K562 (cell line): ENCODE measurements around the gene MFAP1. TPM values are rescaled to one million over a fixed set of nuclear protein-coding genes. Genes with fewer than 3 reads are reported as not detected.
A peak's percentile ranks its signal among the peaks of the same experiment; 100 is the strongest.

Experiments
- GABPB2 ChIP-seq: fragments of 250-450 bp; sonication (Bioruptor Pico); conservative IDR thresholded peaks from 2 replicates; pipeline ENCODE4 v1.5.1; 2021; ENCODE audit warnings: mild to moderate bottlenecking
- HDAC1 ChIP-seq, 2 experiments: fragments of 450-650 bp; IDR thresholded peaks; 2 replicates each; pipeline ENCODE4 v1.6.1; 2016 to 2017; ENCODE audit warnings: inconsistent platforms in 1 of 2, mild to moderate bottlenecking in 1 of 2, moderate library complexity in 1 of 2
- HDAC2 ChIP-seq: fragments of 450-650 bp; IDR thresholded peaks from 2 replicates; pipeline ENCODE4 v1.6.1; 2016; ENCODE audit warnings: mild to moderate bottlenecking
- KLF10 ChIP-seq: fragments of 250-450 bp; sonication (Bioruptor Pico); IDR thresholded peaks from 2 replicates; pipeline ENCODE4 v1.6.1; 2021; ENCODE audit warnings: matching md5 sums
- MAFK ChIP-seq: IDR thresholded peaks from 2 replicates; pipeline ENCODE4 v1.6.1; 2011; ENCODE audit warnings: low read length, improper control_type of control experiment
- MCM3 ChIP-seq: fragments of 450-650 bp; IDR thresholded peaks from 2 replicates; pipeline ENCODE4 v1.6.1; 2016
- MEIS2 ChIP-seq: fragments of 450-650 bp; IDR thresholded peaks from 2 replicates; pipeline ENCODE4 v1.6.1; 2014; ENCODE audit warnings: mild to moderate bottlenecking; ENCODE audit not compliant: partially characterized antibody
- SAP30 ChIP-seq: fragments of 200-600 bp; sonication (generic); IDR thresholded peaks from 2 replicates; pipeline ENCODE4 v1.6.1; 2012; ENCODE audit warnings: borderline replicate concordance, low read depth, mild to moderate bottlenecking, moderate library complexity, low read length, control low read depth, inconsistent platforms; ENCODE audit not compliant: insufficient read depth, poor library complexity, severe bottlenecking
- SLC30A9 ChIP-seq: fragments of 250-450 bp; sonication (Bioruptor Pico); IDR thresholded peaks from 2 replicates; pipeline ENCODE4 v1.8.0; 2022; ENCODE audit warnings: mild to moderate bottlenecking, moderate library complexity
- ZBTB1 ChIP-seq: sonication (generic); formaldehyde crosslinking; IDR thresholded peaks from 2 replicates; pipeline ENCODE4 v1.8.1; 2023; ENCODE audit warnings: missing genetic modification reagents, low read depth, mild to moderate bottlenecking, borderline replicate concordance
- polyA plus RNA-seq, 8 experiments: library from polyadenylated mRNA; depleted of rRNA in 4 of 8; stranded (reverse) in 5 of 8; unstranded in 3 of 8; fragments of >200 nt; fragmentation: Nextera tagmentation in 2 of 8; fragmentation: Illumina TruSeq in 1 of 8; extraction: Ambion mirVana in 2 of 8; extraction: Trizol in 1 of 8; gene quantifications; 2 replicates each; pipeline versions ENCODE4 v1.2.1 to v1.2.3, GENCODE V29; 2011 to 2014; ENCODE audit warnings: inconsistent platforms in 1 of 8, missing spikeins in 1 of 8
- total RNA-seq, 7 experiments: library from RNA; depleted of rRNA in 6 of 7; stranded (reverse); fragments of >200 nt in 6 of 7; fragmentation: Illumina TruSeq in 2 of 7; extraction: Trizol in 2 of 7; gene quantifications; 2 replicates each; pipeline versions ENCODE4 v1.2.1 to v1.2.3, GENCODE V29; 2011 to 2021; ENCODE audit warnings: low replicate concordance in 1 of 7
- TF ChIP-seq, protein P1 (sequence below): sonication (generic); formaldehyde crosslinking; IDR thresholded peaks from 2 replicates; pipeline ENCODE4 v1.4.0; 2020; ENCODE audit warnings: mild to moderate bottlenecking, missing genetic modification reagents
- TF ChIP-seq, protein P2 (sequence below): fragments of 200-800 bp; sonication (Bioruptor generic); IDR thresholded peaks from 2 replicates; pipeline ENCODE4 v1.6.1; 2017; ENCODE audit warnings: missing genetic modification characterization, missing compliant biosample characterization
- TF ChIP-seq, protein P3 (sequence below), 3 experiments: fragments of 200-800 bp in 1 of 3; fragments of 250-450 bp in 1 of 3; fragments of 450-650 bp in 1 of 3; sonication (Bioruptor Pico) in 1 of 3; sonication (Bioruptor generic) in 1 of 3; formaldehyde crosslinking in 1 of 3; IDR thresholded peaks; 2 replicates each; pipeline versions ENCODE4 v1.6.1 to v1.8.0; 2016 to 2022; ENCODE audit warnings: mild to moderate bottlenecking in 2 of 3, missing genetic modification characterization in 2 of 3, missing compliant biosample characterization in 1 of 3, moderate library complexity in 1 of 3
- TF ChIP-seq, protein P4 (sequence below): IDR thresholded peaks from 2 replicates; pipeline ENCODE4 v1.6.1; 2011; ENCODE audit not compliant: insufficient read length; ENCODE audit errors: extremely low read depth
- TF ChIP-seq, protein P5 (sequence below): sonication (generic); formaldehyde crosslinking; IDR thresholded peaks from 2 replicates; pipeline ENCODE4 v1.8.0; 2022; ENCODE audit warnings: mild to moderate bottlenecking, low read depth, missing genetic modification reagents

Gene MFAP1
- total and polyA plus RNA-seq, 9 of the 15 experiments (the other 6 are each of a cell fraction or from before 2014, with no cell fraction given) = 34.9 to 64.1 (median 48.2) TPM

DNA sequence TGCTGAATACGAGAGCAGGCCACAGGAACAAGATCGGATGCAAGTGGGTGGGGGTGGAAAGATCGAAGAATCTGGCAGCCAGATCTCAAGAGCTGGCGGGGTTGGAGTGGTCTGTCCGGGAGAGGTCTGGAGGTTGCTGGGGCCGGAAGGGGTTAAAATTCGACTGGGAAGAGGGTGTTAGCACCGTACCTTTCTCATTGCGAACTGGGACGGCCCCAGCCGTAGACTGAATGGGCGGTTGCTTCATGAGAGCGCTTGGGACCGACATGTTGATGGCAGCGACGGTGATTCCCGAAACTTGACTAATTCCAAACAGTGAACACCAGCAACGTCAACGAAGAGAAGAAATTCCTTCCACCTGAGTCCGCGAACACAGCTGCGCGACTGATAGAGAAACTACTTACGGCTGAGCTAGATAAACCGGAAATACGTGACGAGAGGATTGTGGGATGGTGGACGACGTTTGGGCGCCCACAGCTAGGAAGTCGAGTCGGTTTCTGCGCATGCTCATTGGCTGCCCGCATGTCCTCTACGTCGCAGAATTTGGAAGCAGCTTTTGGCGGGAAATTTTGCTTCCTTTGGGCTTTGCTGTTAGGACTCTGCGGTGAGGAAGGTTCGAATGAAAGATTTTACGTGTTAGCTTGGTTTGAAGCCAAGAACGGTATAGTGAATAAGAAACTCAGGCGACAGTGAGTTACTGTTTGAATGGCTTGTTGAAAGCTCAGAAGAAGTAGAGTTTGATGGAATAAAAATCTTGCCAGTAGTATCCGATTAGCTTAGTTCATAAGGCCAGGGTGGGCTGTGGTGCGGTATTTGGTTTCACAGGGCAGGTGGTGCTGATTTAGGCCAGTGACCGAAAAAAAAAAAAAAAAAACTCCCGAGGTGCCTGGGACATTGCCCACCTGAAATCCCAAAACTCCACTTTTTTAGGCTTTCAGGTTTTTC is at the start of gene MFAP1 (continued):
- TF ChIP-seq, protein P1, sequence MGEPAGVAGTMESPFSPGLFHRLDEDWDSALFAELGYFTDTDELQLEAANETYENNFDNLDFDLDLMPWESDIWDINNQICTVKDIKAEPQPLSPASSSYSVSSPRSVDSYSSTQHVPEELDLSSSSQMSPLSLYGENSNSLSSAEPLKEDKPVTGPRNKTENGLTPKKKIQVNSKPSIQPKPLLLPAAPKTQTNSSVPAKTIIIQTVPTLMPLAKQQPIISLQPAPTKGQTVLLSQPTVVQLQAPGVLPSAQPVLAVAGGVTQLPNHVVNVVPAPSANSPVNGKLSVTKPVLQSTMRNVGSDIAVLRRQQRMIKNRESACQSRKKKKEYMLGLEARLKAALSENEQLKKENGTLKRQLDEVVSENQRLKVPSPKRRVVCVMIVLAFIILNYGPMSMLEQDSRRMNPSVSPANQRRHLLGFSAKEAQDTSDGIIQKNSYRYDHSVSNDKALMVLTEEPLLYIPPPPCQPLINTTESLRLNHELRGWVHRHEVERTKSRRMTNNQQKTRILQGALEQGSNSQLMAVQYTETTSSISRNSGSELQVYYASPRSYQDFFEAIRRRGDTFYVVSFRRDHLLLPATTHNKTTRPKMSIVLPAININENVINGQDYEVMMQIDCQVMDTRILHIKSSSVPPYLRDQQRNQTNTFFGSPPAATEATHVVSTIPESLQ = 0 out of 2 replicates have a peak, but pooled peaks have one; percentile 60
- TF ChIP-seq, protein P2, sequence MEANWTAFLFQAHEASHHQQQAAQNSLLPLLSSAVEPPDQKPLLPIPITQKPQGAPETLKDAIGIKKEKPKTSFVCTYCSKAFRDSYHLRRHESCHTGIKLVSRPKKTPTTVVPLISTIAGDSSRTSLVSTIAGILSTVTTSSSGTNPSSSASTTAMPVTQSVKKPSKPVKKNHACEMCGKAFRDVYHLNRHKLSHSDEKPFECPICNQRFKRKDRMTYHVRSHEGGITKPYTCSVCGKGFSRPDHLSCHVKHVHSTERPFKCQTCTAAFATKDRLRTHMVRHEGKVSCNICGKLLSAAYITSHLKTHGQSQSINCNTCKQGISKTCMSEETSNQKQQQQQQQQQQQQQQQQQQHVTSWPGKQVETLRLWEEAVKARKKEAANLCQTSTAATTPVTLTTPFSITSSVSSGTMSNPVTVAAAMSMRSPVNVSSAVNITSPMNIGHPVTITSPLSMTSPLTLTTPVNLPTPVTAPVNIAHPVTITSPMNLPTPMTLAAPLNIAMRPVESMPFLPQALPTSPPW (CRISPR knock-in tag) = peak; percentile 32
- TF ChIP-seq MAFK = peak; percentile 35; the same call in 1 of the 2 replicates
- TF ChIP-seq, protein P3, sequence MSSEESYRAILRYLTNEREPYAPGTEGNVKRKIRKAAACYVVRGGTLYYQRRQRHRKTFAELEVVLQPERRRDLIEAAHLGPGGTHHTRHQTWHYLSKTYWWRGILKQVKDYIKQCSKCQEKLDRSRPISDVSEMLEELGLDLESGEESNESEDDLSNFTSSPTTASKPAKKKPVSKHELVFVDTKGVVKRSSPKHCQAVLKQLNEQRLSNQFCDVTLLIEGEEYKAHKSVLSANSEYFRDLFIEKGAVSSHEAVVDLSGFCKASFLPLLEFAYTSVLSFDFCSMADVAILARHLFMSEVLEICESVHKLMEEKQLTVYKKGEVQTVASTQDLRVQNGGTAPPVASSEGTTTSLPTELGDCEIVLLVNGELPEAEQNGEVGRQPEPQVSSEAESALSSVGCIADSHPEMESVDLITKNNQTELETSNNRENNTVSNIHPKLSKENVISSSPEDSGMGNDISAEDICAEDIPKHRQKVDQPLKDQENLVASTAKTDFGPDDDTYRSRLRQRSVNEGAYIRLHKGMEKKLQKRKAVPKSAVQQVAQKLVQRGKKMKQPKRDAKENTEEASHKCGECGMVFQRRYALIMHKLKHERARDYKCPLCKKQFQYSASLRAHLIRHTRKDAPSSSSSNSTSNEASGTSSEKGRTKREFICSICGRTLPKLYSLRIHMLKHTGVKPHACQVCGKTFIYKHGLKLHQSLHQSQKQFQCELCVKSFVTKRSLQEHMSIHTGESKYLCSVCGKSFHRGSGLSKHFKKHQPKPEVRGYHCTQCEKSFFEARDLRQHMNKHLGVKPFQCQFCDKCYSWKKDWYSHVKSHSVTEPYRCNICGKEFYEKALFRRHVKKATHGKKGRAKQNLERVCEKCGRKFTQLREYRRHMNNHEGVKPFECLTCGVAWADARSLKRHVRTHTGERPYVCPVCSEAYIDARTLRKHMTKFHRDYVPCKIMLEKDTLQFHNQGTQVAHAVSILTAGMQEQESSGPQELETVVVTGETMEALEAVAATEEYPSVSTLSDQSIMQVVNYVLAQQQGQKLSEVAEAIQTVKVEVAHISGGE (CRISPR knock-in tag; IDR thresholded peaks at IDR 0.05) = peak in 2 of 3 experiments; percentile 63 to 77; a peak in 3 of 6 replicates
- TF ChIP-seq MCM3 = no peak
- peak; percentile 71 for TF ChIP-seq MEIS2
- no peak for TF ChIP-seq SLC30A9
- TF ChIP-seq HDAC2 = peak; percentile 87
- peak; percentile 80 for TF ChIP-seq SAP30
- TF ChIP-seq KLF10 (CRISPR knock-in tag) = no peak
- TF ChIP-seq HDAC1 (IDR thresholded peaks at IDR 0.05) = peak in 1 of 2 experiments; percentile 93; a peak in 2 of 4 replicates
- no peak; the same call in 1 of the 2 replicates for TF ChIP-seq ZBTB1 (CRISPR knock-in tag)
- TF ChIP-seq, protein P4, sequence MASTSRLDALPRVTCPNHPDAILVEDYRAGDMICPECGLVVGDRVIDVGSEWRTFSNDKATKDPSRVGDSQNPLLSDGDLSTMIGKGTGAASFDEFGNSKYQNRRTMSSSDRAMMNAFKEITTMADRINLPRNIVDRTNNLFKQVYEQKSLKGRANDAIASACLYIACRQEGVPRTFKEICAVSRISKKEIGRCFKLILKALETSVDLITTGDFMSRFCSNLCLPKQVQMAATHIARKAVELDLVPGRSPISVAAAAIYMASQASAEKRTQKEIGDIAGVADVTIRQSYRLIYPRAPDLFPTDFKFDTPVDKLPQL = peak; percentile 27
- TF ChIP-seq GABPB2 = no peak
- TF ChIP-seq, protein P5, sequence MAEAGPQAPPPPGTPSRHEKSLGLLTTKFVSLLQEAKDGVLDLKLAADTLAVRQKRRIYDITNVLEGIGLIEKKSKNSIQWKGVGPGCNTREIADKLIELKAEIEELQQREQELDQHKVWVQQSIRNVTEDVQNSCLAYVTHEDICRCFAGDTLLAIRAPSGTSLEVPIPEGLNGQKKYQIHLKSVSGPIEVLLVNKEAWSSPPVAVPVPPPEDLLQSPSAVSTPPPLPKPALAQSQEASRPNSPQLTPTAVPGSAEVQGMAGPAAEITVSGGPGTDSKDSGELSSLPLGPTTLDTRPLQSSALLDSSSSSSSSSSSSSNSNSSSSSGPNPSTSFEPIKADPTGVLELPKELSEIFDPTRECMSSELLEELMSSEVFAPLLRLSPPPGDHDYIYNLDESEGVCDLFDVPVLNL (CRISPR knock-in tag) = peak; percentile 92
